ENCODE data around the gene CMC4.

DNA sequence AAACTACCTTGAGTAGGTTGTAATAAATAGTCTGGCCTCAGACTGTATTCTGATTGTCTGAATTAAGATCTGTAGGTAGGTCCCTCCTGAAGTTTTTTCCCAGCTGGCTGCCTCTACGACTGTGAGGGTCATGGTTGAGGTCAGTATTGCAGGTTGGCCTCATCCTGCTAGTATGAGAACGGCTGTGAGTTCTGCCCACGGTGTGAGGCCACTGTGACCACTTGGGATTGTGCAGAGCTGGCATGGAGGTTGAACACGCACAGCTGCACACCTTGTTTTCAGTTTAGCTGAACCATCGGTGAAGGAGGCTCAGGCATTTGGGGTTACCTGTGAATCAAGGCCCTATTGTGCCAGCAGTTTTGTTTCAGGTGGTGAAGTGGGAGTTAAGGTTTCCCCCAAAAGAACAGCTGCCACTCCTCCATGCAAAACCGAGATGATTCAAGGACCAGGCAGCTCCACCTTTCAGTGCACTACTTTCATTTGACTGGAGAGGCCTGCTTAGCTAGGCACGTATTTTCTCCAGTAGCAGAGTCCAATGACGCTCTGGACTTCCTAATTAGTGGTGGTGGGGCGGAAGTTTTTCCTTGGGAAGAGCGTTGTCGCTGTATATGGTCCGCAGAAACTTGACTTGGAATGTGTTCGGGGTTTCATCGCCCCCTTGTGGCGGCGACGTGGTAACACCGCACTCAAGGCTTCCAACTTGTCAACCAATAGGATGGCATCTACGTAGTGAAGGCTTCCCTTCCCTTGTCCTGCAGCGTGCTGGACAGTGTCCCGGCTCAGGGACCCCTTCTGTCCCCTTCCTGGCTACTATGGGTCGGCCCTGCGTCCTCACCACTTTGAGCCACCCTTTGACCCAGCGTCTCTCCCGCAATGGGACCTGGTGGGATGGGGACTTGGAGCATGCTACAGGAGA is 13.8 kb downstream of the CMC4 start:
- TF ChIP-seq HDAC2 (IDR thresholded peaks at IDR 0.05), result no peak
- TF ChIP-seq MAFK (IDR thresholded peaks at IDR 0.05; ENCODE audit: partially characterized antibody), result no peak
- peak; percentile 77 for TF ChIP-seq CTCF (IDR thresholded peaks at IDR 0.05)
- TF ChIP-seq FOSB (CRISPR knock-in tag; IDR thresholded peaks at IDR 0.05), result no peak

Measured in A549 (cell line).